Measurements from ENCODE around the gene NMT1.

- TF ChIP-seq EP300 (IDR thresholded peaks at IDR 0.05; ENCODE audit: low read depth) (no peak), CTCF (IDR thresholded peaks at IDR 0.05) (peak in 4 of 5 experiments; percentile 7 to 47 (median 26)), POLR2A (IDR thresholded peaks at IDR 0.05) (no peak)
Measured at GRCh38 chr17:45022288-45022648, 38.8 kb upstream of the NMT1 start.
